HL-60 (cell line): ENCODE results near the gene TM9SF3.

ENCODE experiments used
- DNase-seq, 2 experiments: peaks; one replicate each; pipeline ENCODE4 v3.0.0-alpha.2; 2010 to 2020; ENCODE audit warnings: low read depth in 1 of 2, low spot score in 1 of 2
- H3K27ac ChIP-seq: fragments of 250-450 bp; sonication (Bioruptor Pico); replicated peaks from 2 replicates; pipeline ENCODE4 v1.5.1; 2020; ENCODE audit warnings: mild to moderate bottlenecking, moderate library complexity
- H3K27me3 ChIP-seq: fragments of 250-450 bp; sonication (Bioruptor Pico); 2 replicates; pipeline ENCODE4 v1.5.1; 2021; ENCODE audit warnings: mild to moderate bottlenecking, moderate library complexity; ENCODE audit not compliant: insufficient read depth, poor library complexity, severe bottlenecking
- H3K4me3 ChIP-seq: replicated peaks from 2 replicates; pipeline ENCODE4 v1.5.1; 2011; ENCODE audit warnings: mild to moderate bottlenecking, control low read depth, low read length; ENCODE audit not compliant: insufficient read depth
- CTCF ChIP-seq: IDR thresholded peaks from one replicate; pipeline ENCODE4 v1.5.1; 2011; ENCODE audit warnings: low read length, control low read depth, inconsistent platforms; ENCODE audit not compliant: insufficient read depth
- GABPA ChIP-seq: IDR thresholded peaks from 2 replicates; pipeline ENCODE4 v1.6.1; 2012; ENCODE audit warnings: low read depth
- POLR2AphosphoS5 ChIP-seq: IDR thresholded peaks from 2 replicates; pipeline ENCODE4 v1.6.1; 2012; ENCODE audit warnings: low read depth
- SPI1 ChIP-seq: IDR thresholded peaks from 2 replicates; pipeline ENCODE4 v1.6.1; 2012; ENCODE audit warnings: low read depth, mild to moderate bottlenecking, borderline replicate concordance
- TF ChIP-seq, protein P1 (sequence below): IDR thresholded peaks from 2 replicates; pipeline ENCODE4 v1.6.1; 2012; ENCODE audit warnings: low read depth; ENCODE audit not compliant: insufficient replicate concordance

The TM9SF3 gene

GRCh38 chr10:96538683-96539082 is 48.1 kb downstream of the TM9SF3 start:
- Histone ChIP-seq H3K27ac (no peak overlapping the region), H3K4me3 (no peak overlapping the region), H3K27me3 (no peaks in the 10 kb centered on the region)
- DNase-seq: no peak
- TF ChIP-seq GABPA: no peak
- no peak for TF ChIP-seq POLR2AphosphoS5
- TF ChIP-seq SPI1: no peak
- TF ChIP-seq, protein P1, sequence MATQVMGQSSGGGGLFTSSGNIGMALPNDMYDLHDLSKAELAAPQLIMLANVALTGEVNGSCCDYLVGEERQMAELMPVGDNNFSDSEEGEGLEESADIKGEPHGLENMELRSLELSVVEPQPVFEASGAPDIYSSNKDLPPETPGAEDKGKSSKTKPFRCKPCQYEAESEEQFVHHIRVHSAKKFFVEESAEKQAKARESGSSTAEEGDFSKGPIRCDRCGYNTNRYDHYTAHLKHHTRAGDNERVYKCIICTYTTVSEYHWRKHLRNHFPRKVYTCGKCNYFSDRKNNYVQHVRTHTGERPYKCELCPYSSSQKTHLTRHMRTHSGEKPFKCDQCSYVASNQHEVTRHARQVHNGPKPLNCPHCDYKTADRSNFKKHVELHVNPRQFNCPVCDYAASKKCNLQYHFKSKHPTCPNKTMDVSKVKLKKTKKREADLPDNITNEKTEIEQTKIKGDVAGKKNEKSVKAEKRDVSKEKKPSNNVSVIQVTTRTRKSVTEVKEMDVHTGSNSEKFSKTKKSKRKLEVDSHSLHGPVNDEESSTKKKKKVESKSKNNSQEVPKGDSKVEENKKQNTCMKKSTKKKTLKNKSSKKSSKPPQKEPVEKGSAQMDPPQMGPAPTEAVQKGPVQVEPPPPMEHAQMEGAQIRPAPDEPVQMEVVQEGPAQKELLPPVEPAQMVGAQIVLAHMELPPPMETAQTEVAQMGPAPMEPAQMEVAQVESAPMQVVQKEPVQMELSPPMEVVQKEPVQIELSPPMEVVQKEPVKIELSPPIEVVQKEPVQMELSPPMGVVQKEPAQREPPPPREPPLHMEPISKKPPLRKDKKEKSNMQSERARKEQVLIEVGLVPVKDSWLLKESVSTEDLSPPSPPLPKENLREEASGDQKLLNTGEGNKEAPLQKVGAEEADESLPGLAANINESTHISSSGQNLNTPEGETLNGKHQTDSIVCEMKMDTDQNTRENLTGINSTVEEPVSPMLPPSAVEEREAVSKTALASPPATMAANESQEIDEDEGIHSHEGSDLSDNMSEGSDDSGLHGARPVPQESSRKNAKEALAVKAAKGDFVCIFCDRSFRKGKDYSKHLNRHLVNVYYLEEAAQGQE: no peak
- no peak for TF ChIP-seq CTCF

- Histone ChIP-seq H3K27me3 (no peaks in the 10 kb centered on the region), H3K27ac (no peak overlapping the region), H3K4me3 (no peak overlapping the region)
- DNase-seq: no peak
- no peak for TF ChIP-seq POLR2AphosphoS5
- no peak for TF ChIP-seq SPI1
- no peak for TF ChIP-seq GABPA
- TF ChIP-seq, protein P1: no peak
- TF ChIP-seq CTCF: no peak
Observed at GRCh38 chr10:96536129-96536528, 50.7 kb downstream of the TM9SF3 start.

DNA sequence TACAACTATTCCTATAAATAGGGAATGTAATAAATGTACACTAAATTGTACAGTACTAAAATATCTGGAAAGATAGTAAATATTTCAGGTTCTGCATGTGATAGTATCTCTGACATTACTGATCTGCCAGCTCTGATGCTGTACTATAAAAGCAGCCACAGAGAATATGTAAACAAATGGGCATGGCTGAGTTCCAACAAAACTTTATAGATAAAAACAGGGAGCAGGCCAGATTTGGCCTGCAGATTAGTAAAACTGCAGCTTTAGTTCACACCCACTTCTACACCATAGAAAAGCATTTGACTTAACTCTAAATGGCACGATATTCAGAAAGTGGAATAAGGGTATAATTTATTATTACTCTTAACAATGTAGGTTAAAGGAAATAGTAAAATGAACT is 54.3 kb downstream of the TM9SF3 start:
- no peak for DNase-seq
- Histone ChIP-seq H3K27ac (no peak overlapping the region), H3K4me3 (no peak overlapping the region), H3K27me3 (no peaks in the 10 kb centered on the region)
- TF ChIP-seq SPI1: no peak
- TF ChIP-seq POLR2AphosphoS5: no peak
- TF ChIP-seq, protein P1: no peak
- no peak for TF ChIP-seq CTCF
- no peak for TF ChIP-seq GABPA
